IPS-15b (cell line): Measurements from ENCODE around the gene IGSF11.
"Not testable (repeated sequence)": the region's sequence is repeated elsewhere in the genome, so short reads cannot be mapped to it uniquely, and the experiment has no call there.

Source experiments
- H3K27me3 ChIP-seq: one replicate; pipeline ENCODE4 v1.6.1; 2013; ENCODE audit warnings: low read length; ENCODE audit not compliant: control insufficient read depth, insufficient read depth
- H3K36me3 ChIP-seq: one replicate; pipeline ENCODE4 v1.6.1; 2013; ENCODE audit warnings: low read length; ENCODE audit not compliant: control insufficient read depth, insufficient read depth
- H3K4me1 ChIP-seq: one replicate; pipeline ENCODE4 v1.6.1; 2013; ENCODE audit warnings: mild to moderate bottlenecking, low read length; ENCODE audit not compliant: control insufficient read depth, insufficient read depth
- H3K4me3 ChIP-seq: one replicate; pipeline ENCODE4 v1.5.1; 2013; ENCODE audit warnings: low read depth, low read length
- H3K9ac ChIP-seq: one replicate; pipeline ENCODE4 v1.6.1; 2013; ENCODE audit warnings: low read depth, mild to moderate bottlenecking, low read length
- H3K9me3 ChIP-seq: one replicate; pipeline ENCODE4 v1.6.1; 2013; ENCODE audit warnings: mild to moderate bottlenecking, low read length; ENCODE audit not compliant: control insufficient read depth, insufficient read depth

IGSF11 gene

DNA sequence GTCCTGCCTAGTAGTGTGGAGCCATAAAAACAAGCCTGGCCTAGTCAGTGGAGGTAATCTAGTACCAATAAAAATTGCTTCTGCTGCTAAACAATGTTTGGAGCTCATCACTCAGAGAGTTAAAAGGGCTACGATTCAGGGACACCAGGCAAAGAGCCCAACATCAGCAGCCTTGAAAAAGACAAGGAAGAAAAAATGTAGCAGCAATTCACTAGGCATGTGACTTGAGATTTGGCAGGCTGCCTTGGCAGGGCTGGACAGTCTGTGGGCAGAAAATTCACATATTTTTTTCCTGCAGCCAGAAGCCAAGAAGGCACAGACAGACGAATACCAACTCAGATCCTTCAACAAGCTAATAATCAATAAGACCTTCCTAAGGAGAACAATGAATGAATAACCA is 47.2 kb downstream of the IGSF11 start:
- H3K9me3 ChIP-seq = no peaks in the 10 kb centered on the region
- H3K4me1 ChIP-seq = peaks cover 27% of the 10 kb centered on the region
- H3K9ac ChIP-seq = no peak overlapping the region
- no peaks in the 10 kb centered on the region for H3K36me3 ChIP-seq
- no peaks in the 10 kb centered on the region for H3K27me3 ChIP-seq
- H3K4me3 ChIP-seq = no peak overlapping the region

- Histone ChIP-seq H3K4me1 (peaks cover 27% of the 10 kb centered on the region), H3K27me3 (no peaks in the 10 kb centered on the region), H3K4me3 (no peak overlapping the region), H3K36me3 (no peaks in the 10 kb centered on the region), H3K9me3 (no peaks in the 10 kb centered on the region), H3K9ac (no peak overlapping the region)
Measured at GRCh38 chr3:118986734-118987133, 47.9 kb downstream of the IGSF11 start.

DNA sequence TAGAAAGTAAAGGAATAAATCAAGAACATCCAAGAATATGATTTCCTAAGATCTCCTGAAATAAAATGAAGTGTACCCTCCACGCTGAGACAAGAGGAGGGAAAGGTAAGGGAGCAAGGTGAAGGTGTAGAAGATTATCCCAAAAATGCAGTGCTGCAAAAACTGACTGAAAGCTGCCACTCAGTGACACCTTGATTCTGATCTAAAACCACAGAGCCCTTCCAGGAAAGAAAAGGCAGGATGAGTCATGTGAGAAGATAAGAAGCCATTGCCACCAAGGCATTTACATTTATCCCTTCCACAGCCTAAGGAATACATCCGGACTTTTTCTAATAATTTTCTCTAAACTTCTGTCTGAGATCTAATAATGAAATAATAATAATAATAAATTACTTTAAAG is 49.9 kb downstream of the IGSF11 start:
- H3K27me3 ChIP-seq = no peaks in the 10 kb centered on the region
- peaks cover 19% of the 10 kb centered on the region for H3K4me1 ChIP-seq
- H3K9me3 ChIP-seq = no peaks in the 10 kb centered on the region
- H3K9ac ChIP-seq = no peak overlapping the region
- no peaks in the 10 kb centered on the region for H3K36me3 ChIP-seq
- H3K4me3 ChIP-seq = no peak overlapping the region

- Histone ChIP-seq H3K9ac (no peak overlapping the region), H3K9me3 (no peaks in the 10 kb centered on the region), H3K4me1 (no peaks in the 10 kb centered on the region), H3K4me3 (no peak overlapping the region), H3K27me3 (no peaks in the 10 kb centered on the region), H3K36me3 (no peaks in the 10 kb centered on the region)
Measured at GRCh38 chr3:118981494-118982134, 53.0 kb downstream of the IGSF11 start.

DNA sequence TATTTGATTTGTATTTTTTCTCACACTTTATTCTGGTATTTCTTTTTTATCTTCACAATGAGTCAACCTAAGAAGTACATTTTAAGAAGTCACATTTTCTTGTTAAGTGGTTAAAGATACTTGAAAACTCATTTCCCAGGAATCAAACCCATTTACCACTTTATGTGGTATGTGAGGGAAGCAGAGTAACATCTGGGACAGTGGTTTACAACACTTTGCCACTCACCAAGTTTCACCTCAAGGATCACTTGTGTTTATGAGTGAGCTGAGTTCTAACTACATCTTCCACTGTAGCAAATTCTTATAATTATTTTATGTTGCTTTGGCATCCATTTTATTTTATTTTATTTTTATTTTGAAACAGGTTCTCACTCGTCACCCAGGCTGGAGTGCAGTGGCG is 53.8 kb downstream of the IGSF11 start:
- Histone ChIP-seq H3K4me3 (no peak overlapping the region), H3K9me3 (no peaks in the 10 kb centered on the region)

GRCh38 chr3:118978393-118978758 is 56.3 kb downstream of the IGSF11 start:
- Histone ChIP-seq H3K4me3 (no peak overlapping the region), H3K9ac (no peak overlapping the region), H3K9me3 (no peaks in the 10 kb centered on the region), H3K27me3 (no peaks in the 10 kb centered on the region), H3K4me1 (no peaks in the 10 kb centered on the region), H3K36me3 (no peaks in the 10 kb centered on the region)

More for the DNA sequence above, 53.8 kb downstream of the IGSF11 start:
- Histone ChIP-seq H3K4me1 (no peaks in the 10 kb centered on the region), H3K9ac (no peak overlapping the region), H3K36me3 (no peaks in the 10 kb centered on the region), H3K27me3 (no peaks in the 10 kb centered on the region)

- Histone ChIP-seq H3K9me3 (no peaks in the 10 kb centered on the region), H3K4me3 (no peak overlapping the region), H3K4me1 (no peaks in the 10 kb centered on the region), H3K36me3 (no peaks in the 10 kb centered on the region), H3K9ac (no peak overlapping the region), H3K27me3 (no peaks in the 10 kb centered on the region)
Measured at GRCh38 chr3:118977671-118978392, 56.8 kb downstream of the IGSF11 start.

- Histone ChIP-seq H3K4me1 (no peaks in the 10 kb centered on the region), H3K36me3 (no peaks in the 10 kb centered on the region), H3K9me3 (no peaks in the 10 kb centered on the region), H3K4me3 (no peak overlapping the region), H3K9ac (no peak overlapping the region), H3K27me3 (no peaks in the 10 kb centered on the region)
Measured at GRCh38 chr3:118977118-118977517, 57.5 kb downstream of the IGSF11 start.

- not testable (repeated sequence) for H3K9ac ChIP-seq, H3K4me3 ChIP-seq, H3K9me3 ChIP-seq, H3K27me3 ChIP-seq, H3K36me3 ChIP-seq, H3K4me1 ChIP-seq
Measured at GRCh38 chr3:118975476-118975875, 59.2 kb downstream of the IGSF11 start.

- H3K9ac ChIP-seq = no peak overlapping the region
- H3K36me3 ChIP-seq = no peaks in the 10 kb centered on the region
- H3K9me3 ChIP-seq = no peaks in the 10 kb centered on the region
Measured at GRCh38 chr3:118974356-118975097, 60.1 kb downstream of the IGSF11 start.

GRCh38 chr3:118973050-118973449 is 61.6 kb downstream of the IGSF11 start:
- no peaks in the 10 kb centered on the region for H3K36me3 ChIP-seq
- H3K9me3 ChIP-seq = no peaks in the 10 kb centered on the region
- H3K4me1 ChIP-seq = peaks cover 11% of the 10 kb centered on the region
- no peaks in the 10 kb centered on the region for H3K27me3 ChIP-seq
- H3K4me3 ChIP-seq = no peak overlapping the region
- no peak overlapping the region for H3K9ac ChIP-seq

More at GRCh38 chr3:118974356-118975097, 60.1 kb downstream of the IGSF11 start:
- Histone ChIP-seq H3K4me3 (no peak overlapping the region), H3K27me3 (no peaks in the 10 kb centered on the region), H3K4me1 (peaks cover 3% of the 10 kb centered on the region)

- H3K9ac ChIP-seq = no peak overlapping the region
- peaks cover 16% of the 10 kb centered on the region for H3K4me1 ChIP-seq
- H3K27me3 ChIP-seq = no peaks in the 10 kb centered on the region
- H3K36me3 ChIP-seq = no peaks in the 10 kb centered on the region
- H3K4me3 ChIP-seq = no peak overlapping the region
- no peaks in the 10 kb centered on the region for H3K9me3 ChIP-seq
Measured at GRCh38 chr3:118970819-118971218, 63.8 kb downstream of the IGSF11 start.
